Stimulated activated CD8-positive, alpha-beta memory T cell treated with anti-CD3 and anti-CD28 coated beads, Interleukin-7, amount 100 ng/mL, for 1 hour (primary cell): ENCODE measurements around the gene ANAPC10.
"Not testable (repeated sequence)": the region's sequence is repeated elsewhere in the genome, so short reads cannot be mapped to it uniquely, and the experiment has no call there.

Source experiments
- DNase-seq, 2 donors: peaks; one replicate each; pipeline ENCODE4 v3.0.0-alpha.2; 2020; ENCODE audit warnings: low read depth in 2 of 2

Gene ANAPC10

DNA sequence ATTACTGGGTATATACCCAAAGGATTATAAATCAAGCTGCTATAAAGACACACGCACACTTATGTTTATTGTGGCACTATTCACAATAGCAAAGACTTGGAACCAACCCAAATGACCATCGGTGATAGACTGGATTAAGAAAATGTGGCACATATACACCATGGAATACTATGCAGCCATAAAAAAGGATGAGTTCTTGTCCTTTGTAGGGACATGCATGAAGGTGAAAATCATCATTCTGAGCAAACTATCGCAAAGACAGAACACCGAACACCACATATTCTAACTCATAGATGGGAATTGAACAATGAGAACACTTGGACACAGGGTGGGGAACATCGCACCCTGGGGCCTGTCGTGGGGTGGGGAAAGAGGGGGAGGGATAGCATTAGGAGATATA is 87.7 kb downstream of the ANAPC10 start:
- DNase-seq = not testable (repeated sequence)

DNA sequence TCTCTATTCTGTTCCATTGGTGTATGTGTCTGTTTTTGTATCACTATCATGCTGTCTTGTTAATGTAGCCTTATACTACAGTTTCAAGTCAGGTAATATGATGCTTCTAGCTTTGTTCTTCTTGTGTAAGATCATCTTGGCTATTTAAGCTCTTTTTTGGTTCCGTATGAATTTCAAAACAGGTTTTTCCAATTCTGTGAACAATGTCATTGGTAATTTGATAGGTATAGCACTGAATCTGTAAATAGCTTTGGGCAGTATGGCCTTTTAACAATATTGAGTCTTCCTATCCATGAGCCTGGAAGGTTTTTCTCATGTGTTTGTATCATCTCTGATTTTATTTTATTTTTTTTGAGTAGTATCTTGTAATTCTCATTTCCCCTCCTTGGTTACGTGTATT is 94.3 kb downstream of the ANAPC10 start:
- no peak for DNase-seq

DNA sequence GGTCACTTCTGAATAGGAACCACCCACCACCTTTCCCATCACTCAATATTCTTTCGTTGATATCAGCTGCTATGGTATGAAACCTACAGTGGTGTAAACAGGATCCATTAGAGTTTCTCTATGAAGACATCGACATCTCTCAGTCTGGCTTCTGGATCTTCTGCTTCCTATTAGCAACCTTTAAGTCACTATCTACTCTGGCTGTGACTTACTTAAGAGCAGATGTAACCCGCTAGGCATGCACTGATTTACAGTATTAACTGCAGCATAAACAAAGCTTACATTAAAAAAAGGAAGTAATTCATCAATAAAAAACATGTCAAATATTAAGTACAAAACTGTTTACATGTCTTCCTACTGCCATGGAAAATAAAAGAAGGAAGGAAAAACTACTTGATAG is 96.4 kb downstream of the ANAPC10 start:
- no peak for DNase-seq

DNA sequence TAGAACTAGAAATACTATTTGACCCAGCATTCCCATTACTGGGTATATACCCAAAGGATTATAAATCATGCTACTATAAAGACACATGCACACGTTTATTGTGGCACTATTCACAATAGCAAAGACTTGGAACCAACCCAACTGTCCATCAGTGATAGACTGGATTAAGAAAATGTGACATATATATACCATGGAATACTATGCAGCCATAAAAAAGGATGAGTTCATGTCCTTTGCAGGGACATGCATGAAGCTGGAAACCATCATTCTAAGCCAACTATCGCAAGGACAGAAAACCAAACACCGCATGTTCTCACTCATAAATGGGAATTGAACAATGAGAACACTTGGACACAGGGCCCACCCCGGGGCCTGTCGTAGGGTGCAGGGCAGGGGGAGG is 97.3 kb downstream of the ANAPC10 start:
- not testable (repeated sequence) for DNase-seq

DNA sequence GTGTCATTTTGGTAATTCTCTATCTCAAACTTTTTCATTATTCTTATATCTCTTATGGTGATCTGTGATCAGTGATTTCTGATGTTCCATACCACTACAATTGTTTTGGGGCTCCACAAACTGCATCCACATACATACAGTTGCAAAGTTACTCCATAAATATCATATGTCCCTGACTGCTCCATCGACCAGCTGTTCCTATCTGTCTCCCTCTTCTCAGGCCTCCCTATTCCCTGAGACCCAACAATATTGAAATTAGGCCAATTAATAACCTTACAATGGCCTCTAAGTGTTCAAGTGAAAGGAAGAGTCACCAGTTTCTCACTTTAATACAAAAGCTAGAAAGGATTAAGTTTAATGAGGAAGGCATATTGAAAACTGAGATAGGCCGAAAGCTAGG is 108.7 kb downstream of the ANAPC10 start:
- DNase-seq = no peak

DNA sequence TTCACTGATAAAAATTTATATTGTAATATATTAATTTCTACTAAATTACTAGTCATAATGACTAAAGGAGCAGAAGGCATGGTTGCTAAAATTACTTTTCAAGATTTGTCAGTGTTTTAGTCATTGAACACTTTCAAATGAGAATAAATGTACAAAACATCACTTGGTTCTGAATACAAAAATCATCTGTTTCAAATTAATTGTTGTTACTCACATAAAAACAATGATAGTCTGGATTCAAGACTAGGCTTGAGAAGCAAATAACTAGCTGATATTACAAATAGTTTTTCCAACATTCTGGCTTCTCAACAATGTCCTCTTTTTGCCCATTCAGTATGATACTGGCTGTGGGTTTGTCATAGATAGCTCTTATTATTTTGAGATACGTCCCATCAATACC is 112.5 kb downstream of the ANAPC10 start:
- no peak for DNase-seq

DNA sequence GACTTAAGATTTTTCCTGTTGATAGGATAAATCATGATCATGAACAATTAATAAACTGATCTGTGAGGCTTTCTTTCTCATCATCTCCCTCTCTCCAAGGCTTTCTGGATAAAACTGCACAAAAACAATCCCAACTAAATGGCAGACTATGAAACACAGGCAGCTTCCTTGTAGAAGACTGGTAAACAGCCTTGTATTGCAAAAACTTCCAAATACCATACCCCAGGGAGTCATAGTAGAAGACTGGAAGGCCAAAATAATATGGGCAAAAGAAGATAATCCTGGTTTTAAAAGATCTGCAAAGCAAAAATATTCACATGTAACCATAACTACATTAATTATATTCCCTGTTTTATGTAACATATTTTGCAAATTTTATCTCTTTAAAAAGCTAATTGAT is 113.0 kb downstream of the ANAPC10 start:
- DNase-seq = no peak

DNA sequence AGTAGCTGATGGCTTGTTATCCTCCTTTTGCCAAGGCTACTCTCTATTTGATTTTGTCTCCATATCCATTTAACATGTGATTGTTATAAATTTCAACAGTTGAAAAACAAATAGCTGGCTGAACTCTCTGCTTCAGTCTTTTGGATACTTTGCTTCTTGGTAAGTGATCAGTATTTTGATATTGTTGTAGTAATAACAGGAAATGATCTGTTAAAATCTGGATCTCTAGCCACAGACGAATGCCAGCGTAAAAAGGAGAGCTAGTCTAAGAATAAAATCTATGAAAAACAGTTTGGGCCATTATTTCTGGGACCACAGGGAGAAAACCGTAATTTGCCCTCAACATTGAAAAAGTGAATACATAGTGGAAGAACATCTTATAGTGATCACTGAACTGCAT is 113.8 kb downstream of the ANAPC10 start:
- no peak for DNase-seq

DNA sequence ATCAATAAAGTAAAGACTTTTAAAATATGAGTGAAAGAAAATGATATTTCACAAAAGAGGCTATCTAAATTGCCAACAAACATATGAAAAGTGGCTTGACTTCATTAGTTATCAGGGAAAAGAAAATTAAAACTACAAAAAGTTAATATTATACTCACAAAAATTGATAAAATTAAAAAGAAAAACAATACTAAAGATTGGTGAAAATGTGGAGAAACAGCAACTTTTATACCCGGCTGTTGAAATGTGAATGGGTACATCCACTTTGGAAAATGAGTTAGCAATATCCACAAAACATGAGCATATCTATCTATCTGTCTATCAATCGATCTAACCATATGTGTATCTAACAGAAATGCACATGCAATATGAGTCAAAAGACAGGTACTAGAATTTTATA is 122.3 kb downstream of the ANAPC10 start:
- no peak for DNase-seq

DNA sequence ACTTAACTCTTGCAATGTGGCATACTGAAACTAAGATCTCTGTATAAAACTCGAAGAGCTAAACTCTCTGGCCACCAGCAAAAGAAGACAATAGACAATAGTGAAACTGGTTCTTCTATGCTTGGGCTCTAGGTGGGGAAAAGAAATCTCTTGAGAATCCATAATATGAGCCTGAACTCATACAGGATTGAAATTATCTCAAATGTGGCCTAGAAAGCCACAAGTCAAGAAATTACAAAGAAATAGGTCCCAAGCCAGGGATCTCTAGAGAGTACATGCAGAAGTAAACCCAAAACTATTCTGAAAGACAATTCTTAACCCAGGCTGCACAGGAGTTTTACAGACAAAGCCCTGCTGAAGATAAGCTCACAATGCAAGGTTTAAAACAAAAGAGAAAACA is 127.4 kb downstream of the ANAPC10 start:
- no peak for DNase-seq

DNA sequence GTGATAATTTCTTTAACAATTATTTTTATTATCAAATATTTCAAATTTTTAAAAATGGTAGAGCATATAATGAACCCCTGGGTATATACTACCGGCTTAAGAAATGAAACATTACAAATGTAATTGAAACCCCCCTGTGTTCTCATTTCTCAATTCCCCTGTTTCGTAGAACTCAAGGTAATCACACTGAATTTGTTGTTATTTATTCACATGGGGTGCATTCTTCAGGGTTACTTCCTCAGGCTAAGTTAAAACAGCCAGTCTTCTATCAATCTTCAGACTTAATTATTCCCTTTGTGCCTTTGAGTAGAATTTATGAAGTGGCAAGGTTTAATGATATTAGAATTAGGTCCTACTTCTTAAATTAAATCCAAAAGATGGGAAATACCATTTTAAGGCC is 128.2 kb downstream of the ANAPC10 start:
- no peak for DNase-seq

DNA sequence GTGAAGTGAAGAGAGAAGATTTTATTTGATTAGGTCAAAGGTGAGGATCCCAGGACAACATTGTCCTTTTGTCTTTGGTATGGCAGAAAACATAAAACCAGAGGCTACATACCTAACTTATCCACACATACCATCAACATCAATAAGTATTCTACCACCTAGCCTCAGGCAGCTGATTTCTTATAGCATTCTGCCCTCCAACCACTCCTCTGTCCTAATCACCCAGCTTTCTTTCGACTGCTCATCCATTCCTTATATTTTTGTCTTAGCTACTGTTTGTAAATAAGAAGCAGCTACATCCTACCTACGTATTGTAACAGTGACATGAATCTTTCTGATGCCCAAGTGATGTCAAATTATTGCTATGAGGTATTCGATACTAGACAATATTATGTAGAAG is 129.4 kb downstream of the ANAPC10 start:
- no peak for DNase-seq

DNA sequence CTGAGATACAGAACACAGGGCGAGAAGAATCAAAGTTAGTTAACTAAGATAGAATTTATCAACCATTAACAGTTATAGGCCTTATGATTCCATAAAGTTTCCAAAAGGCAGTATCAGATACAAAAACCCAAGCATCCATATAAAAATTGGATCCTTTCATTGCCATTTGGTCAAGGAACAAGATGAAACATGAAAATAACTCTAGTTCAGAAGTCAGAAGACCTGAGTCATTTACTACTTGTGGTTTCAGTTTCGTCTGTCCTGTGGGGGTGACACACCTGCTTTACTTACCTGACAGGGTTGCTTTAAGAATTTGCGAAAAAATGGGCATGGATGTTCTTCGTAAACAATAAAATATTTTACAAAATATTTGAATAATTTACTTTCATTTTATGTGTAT is 130.8 kb downstream of the ANAPC10 start:
- no peak for DNase-seq

DNA sequence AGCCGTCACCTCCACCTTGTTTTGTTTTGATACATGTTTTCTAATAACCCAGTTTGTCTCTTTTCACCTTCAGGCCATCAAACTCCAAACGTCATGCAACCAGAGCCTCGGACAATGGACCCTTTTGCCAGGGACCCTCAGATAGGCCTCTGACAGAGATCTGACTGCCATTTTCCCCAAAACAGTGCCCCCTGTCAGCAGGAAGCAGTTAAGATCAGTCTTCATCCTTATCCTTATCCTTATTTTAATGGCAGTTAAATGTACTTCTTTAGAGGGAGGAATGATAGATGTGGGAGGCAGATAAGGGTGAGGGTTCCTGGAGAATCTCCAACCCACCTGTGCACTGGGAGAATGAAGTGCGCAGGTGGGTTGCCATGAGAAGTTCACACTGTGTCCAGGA is 135.7 kb downstream of the ANAPC10 start:
- no peak for DNase-seq

DNA sequence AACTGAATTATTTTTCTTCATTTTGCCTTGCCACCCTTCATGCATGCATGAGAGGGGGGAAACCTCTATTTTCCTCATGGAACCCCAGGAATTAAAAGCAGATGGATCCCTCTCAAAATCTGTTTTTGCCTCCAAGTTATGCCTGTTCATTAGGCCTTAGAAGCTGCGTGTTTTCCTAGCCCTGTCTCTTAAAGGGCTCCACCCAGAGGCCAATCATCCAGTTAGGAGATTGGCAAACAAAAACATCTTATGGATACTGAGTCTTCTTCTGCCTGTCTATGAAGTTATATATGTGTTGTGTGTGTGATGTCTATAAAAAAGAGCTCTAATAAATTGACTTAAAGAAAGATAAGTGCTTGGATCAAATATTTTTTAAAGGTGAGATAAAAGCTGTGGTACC is 142.9 kb downstream of the ANAPC10 start:
- no peak for DNase-seq

DNA sequence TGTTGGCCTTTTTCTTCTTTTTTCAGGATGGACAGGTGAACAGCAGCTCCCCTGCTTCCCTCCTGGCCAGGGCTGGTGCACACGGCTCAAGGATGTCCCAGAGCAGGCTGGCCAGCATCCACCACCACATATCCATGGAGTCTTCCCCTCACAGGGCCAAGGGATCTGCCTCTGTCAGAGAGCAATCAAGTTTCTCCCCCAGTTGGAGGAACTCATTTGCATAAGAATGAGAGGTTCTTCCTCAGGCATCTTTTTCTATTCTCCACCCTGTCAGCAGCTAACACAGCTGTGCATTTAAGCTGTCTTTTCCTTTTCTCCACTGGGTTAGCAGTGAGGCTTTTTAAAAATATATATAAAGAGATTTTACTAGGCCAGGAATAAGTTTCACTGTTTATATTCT is 143.8 kb downstream of the ANAPC10 start:
- no peak for DNase-seq

DNA sequence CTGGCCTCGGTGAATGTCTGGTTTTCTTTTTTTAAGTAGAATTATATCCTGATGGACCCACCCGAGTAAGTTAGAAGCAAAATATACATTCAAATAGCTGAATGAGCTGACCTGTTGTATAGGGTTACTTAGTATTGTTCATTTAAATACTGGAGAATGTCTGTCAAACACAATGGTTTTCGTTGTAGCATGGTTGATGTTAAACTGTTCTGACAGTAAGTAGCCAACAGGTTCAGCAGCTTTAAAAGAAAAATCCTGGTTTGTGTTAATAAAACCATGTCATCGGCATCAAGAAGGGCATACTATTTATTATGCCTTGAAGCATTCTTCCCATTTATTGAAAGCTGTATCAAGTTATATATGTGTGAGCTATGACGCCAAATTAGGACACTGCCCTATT is 149.6 kb downstream of the ANAPC10 start:
- DNase-seq = no peak

DNA sequence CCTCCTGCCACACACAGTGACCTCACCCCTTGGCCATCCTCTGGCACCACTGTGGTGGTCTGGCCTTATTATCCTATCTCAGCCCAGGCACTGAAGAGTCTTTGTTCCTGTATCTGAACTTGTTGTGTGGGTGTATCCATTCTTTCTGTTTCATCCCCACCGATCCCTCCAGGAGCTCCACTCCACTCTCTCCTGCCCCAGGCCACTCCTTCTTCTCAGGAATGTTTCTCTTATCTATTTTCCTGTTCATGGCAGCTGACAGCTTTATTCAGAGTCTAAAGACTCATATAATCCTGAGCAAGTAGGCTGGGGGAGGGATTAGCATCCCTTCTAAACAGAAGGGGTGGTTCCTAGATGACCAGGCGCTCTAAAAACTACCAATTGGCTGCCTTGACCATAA is 150.0 kb downstream of the ANAPC10 start:
- no peak for DNase-seq
